HG02588 (cell line): Measurements from ENCODE around the gene CPLX1.
A peak's percentile ranks its signal among the peaks of the same experiment; 100 is the strongest.

Source experiments
- ATAC-seq: cut with Tn5 transposase; IDR thresholded peaks from one replicate; pipeline ENCODE4 v1.9.1; 2021; ENCODE audit warnings: mild to moderate bottlenecking, moderate library complexity; ENCODE audit not compliant: unreplicated experiment

CPLX1 gene

DNA sequence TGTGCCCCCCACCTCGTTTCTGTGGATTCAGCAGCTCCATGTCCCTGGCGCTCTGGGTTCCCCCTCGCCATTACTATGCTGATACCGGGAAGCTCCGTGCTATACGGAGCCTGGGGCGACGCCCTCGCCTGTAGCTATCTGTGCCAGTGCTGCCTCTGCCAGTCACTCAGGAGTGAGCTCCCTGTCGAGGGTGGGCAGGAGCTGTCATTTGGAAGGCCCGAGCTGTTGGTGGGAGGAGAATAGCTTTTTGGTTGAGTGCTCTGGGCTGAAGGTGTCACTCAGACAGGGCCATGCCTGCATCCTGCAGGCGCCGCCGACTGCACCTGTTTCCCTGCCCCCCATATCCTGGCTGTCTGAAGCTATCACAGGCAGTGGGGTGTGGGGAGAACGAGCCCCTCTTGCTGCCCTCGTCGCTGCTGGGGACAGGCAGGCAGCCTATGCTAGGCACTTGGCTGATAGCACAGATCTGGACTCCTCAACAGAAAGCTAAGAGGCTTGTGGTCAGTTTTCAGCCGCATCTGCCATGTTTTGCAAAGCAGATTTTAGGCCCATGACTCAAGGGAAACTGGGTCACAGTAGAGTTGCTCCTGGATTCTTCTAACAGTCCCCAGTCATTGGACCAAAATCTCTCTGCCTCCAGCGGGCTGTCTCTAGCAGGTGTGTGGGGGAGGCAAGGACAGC is 31.8 kb downstream of the CPLX1 start:
- no peak for ATAC-seq

DNA sequence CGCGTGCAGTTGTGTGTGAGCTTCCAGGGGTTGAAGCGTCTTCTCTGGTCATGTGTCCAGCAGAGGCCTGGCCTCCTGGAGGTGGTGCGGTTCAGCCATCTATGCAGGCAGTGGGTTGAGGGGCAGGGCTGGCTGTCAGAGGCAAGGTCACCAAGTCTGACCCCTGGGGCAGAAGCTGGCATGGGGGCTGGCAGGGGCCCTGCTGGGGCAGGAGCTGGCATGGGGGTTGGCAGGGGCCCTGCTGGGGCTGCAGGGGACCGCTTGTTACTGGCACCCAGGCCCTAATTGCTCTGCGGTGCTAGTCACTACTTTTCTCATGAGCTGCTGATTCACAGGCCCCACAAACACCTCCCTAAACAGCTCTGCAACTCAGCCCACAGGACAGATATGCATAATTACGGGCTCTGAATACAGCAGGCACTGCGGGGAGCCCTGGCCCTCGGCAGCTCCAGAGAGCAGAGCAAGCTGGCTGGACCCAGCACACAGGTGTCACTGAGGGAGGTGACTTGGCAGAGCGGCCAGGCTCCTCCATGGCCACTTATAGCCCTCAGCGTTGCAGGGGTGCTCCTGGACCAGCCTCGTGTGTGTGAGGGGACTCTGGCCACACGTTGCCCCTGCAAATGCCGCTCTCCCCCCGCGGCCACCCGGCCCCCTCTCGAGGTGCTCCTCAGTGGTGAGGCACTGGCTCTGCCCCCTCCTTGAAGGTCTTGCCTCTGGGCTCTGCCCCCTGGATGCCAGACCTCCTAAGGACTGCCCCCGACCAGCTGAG is 32.7 kb downstream of the CPLX1 start:
- no peak for ATAC-seq

- no peak for ATAC-seq
Observed at GRCh38 chr4:792626-793092, 33.3 kb downstream of the CPLX1 start.

DNA sequence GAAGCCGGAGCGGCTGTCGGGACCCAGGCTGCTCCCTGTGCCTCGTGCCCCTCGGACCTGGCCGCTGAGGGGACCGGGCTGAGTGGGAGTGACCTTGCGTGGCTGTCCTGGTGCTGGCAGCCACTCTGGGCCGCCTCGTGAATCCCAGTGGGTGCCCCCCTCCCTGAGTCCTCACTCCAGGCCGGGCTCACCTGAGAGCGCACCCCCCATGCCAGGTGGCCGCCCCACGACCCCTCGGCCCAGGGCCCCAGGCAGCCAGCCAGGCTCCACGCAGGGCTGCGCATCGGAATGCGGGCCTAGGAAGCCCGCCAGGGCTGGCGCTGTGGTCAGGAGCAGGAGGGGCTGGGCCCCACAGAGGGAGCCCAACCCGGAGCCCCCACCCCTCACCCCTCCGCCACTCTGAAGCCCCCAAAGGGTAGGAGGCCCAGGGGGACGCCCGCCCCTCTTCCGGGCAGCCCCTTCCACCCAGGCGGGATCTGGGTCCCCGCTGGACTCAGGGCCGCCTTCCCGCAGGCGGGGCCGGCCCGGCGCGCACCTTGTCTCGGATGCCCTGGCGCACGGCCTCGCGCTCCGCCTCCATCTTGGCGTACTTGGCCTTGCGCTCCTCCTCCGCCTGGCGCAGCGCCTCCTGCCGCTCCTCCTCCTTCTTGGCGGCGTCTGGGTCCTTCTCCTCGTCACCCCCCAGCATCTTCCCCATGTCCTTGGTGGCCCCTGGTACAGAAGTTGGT is 33.9 kb downstream of the CPLX1 start:
- ATAC-seq = no peak

DNA sequence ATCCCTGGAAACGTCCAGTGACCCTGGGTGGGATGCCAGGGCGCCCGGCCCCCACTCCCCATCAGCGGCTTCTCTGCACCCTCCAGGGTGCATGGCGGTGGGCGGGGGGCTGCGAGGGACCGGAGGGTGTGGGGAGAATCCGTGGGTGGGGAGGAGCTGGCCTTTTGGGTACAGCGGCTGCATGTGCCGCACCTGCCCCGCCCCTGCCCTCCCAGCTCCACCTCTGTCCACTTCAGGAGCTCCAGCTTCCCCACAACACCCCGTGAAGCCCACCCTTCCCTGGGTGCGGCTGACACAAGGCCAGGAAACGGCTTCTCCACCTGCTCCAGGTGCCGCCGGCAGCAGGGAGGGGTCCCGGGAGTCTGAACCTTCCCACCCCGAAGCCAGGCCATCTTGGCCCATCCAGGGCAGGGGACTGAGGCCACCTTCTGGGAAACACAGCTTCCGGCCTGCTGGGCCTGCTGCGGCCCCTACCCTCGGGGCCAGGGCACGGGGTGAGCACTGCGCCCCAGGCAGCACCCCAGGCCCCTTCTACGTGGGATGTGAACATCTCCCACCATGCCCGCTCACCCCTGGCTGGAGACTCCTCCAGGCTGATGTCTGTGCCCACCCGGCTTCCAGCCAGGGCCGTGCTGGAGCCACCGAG is 34.6 kb downstream of the CPLX1 start:
- ATAC-seq = no peak

DNA sequence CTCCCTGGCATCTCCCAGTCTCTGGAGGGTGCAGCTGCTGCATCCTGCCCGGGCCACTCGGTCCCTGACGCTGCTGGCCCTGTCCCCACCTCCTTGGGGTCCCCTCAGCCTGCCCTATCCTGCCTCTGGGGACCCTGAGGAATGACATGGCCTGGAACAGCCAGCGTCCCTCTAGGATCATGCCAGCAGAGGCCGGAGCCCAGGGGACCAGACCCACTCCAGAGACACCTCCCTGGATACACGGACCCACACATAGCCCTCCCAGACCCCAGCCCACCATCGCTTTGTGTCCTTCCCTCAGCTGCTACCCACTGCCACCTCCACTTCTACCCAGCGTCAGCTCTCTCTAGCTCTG is 35.5 kb downstream of the CPLX1 start:
- no peak for ATAC-seq

DNA sequence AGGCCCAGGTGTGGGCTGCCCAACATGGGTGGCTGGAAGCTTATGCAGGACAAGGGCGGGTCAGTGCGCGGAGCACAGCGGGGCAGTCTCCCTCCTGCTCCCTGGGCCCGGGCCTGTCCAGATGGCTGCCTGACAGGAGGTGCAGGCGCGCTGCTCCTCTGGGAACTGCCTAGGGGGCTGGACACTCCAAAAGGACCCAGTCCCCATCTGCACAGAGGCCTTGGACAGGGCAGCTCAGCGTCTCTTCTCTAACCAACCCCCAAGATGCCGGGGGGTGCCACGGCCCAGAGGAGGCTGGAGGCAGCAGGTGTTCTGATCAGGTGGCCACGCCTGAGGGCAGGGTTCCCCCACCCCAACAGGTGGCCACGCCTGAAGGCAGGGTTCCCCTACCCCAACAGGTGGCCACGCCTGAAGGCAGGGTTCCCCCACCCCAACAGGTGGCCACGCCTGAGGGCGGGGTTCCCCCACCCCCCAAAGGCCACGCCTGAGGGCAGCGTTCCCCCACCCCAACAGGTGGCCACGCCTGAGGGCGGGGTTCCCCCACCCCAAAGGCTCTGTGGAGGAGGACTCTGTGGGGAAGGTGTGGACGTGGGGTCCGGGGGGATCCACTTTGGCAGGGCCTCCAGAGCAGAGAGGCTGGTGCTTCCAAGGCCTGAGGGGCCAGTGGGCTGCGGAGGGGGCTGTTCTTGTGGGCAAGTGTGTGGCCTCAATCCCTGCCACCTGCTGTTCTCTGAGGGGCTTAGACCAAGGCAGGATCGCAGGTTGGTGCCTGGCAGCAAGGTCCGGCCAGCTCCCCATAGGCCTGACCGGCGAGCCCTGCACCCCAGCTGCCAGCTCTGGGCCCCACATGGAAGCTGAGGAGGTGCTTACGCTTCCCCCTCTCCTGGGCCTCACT is 36.1 kb downstream of the CPLX1 start:
- no peak for ATAC-seq

DNA sequence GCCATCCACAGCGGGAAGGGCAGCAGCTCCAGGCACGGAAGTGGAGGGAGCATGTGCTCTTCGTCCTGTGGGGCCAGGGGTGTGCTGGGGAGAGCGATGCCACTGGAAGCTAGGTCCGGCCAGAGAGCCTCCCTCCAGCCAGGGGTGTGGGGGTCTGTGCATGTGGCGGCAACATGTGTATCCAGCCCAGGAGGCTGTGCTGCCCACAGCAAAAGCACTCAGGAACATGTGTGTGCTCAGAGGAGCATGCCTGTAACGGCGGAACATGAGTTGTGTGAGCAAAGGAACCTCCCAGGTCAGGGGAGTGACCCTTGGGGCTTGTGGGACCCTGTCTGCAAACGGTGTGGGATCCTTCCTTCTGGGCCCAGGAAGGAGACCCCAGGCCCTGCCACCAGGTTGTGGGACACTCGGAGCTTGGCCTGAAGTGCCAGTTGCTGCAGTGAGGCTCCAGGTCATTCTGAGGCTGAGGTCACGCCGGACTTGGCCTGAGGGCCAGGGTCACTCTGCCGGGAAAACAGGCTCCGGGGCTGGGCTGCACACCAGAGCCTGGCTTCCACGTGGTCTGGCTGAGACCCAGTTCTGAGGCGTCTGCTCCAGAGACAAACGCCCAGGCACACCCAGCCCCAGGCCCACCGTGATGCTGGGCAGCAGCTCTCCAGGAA is 37.2 kb downstream of the CPLX1 start:
- ATAC-seq = no peak

DNA sequence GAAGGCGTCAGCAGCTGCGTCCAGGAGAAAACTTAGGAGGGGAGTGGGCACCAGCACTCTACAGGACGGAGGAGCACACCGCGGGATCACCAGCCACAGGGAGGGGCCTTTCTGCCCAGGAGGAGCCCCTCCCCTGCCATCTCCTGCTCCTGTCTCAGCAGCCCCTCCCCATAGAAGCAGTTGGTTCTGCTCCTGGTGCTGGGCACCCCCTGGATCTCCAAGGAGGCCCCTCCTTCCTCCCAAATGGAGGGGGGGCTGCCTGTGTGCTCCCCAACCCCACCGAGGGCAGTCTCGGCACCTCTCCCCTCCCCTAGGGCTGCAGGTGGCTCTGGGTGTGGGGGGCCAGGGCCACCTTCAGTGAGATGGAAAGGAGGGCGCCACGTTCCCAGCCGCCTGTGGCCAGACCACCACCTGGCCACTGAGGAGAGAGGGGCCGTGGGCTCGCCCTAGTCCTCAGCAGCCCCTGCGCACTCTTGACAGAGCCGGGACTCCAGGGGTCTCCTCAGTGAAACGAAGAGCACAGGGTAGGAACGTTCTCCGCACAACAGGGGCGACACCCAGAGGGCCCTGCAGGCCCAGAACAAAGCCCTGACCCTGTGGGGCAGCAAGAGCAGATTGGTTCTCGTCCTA is 37.8 kb downstream of the CPLX1 start:
- ATAC-seq = no peak

- no peak for ATAC-seq
Observed at GRCh38 chr4:787561-787981, 38.4 kb downstream of the CPLX1 start.

DNA sequence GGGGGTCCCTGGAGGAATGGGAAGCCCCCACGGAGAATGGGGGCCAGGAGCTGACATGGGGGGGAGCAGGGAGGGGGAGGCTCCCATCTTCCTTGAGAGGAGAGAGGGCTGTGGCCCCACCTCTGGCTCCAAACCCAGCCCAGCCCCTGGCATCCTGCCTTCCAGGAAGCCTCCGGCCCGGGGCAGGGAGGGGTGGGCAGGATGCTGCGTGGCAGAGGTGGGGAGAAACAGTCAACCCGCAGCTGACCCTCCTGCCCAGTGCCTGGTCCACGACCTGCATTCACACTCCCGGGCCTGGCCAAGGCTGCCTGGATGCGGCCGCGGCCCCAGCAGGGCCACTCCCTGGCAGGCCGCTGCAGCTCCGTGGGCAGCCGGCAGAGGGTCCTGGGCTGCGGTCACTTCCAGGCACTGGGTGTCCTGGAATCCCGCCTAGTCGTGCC is 39.0 kb downstream of the CPLX1 start:
- ATAC-seq = no peak

DNA sequence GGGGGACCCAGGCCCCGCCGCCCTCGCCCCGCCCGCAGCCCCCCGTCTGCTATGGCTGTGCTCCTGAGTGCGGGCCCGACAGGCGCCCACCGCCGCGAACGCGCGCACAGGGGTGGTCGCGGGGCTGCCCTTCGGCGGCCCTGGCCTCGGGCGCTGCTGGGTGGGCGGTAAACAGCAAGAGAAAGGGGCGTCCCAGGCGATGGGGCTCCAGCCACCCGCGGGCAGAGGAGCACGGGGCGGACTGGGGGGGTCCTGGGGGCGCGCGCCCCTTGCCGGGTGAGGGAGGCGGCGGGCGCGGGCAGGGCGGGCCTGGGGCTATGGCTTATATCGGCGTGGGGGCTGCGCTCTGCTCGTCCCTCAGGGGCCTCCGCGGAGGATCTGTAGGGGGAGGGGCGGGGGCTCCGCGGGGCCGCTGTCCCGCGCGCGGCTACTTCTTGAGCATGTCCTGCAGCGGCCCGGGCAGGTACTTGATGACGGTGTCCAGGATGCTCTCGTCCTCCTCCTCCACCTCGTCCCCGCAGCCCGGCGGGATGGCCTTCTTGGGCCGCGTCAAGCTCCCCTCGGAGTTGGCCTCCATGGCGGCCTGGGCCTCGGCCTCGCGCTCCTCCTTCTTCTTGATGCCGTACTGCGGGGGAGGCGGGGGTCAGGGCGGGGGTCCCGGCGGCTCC is 39.7 kb downstream of the CPLX1 start:
- ATAC-seq = no peak

GRCh38 chr4:785332-786073 is 40.4 kb downstream of the CPLX1 start:
- ATAC-seq = no peak

DNA sequence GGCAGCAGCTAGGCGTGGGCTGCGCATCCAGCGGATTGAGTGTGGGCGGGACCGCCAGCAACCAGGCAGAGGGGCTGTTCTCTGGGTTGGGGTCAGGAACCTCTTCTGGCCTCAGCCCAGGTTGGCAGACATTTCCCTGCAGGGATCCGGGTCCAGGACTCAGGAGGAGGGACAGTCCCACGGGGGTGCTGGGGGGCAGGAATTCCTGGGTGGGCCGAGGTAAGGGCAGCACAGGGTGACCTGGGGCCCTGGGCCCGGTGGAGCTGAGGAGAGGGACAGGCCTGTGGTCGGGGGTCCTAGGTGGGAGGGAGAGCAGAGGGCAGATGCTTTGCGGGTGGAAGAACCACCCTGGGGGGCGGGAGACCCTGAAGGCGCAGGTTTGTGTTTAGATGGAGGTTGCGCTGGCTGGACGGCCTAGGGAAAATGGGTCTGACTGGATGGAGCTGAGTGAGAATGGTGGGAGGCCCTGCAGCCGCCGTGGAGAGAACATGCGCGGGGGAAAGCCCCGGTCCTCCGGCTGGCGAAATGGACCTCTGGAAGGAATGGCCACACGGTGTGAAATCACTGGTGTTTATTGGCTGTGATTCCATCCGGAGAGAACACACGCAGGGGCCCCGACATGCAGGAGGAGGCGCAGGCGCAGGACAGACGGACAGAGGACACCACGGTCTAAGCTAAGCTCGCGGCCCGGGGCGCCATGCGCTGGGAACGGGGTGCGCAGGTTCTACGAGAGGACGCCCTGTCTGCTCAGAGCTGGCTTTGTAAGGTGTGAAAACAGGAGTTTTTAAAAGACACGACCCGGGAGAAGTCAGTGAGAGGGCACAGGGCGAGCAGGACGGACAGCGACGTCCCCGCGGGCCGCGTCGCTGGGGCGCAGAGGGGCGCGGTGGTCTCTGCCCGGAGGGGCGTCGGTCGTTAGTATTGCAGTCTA is 41.3 kb downstream of the CPLX1 start:
- no peak for ATAC-seq

- peak; percentile 94 for ATAC-seq
Observed at GRCh38 chr4:781493-782216, 44.3 kb downstream of the CPLX1 start.
